Ovary (tissue), 9 donors: ENCODE measurements around the gene AGBL4. TPM values are rescaled to one million over a fixed set of nuclear protein-coding genes. Genes with fewer than 3 reads are reported as not detected.
"Not testable (repeated sequence)": the region's sequence is repeated elsewhere in the genome, so short reads cannot be mapped to it uniquely, and the experiment has no call there.

ENCODE experiments used
- DNase-seq, 5 donors: peaks; one replicate each; pipeline ENCODE4 v3.0.0-alpha.2; 2019 to 2020
- H3K27ac ChIP-seq, 2 donors: fragments of 200-600 bp; one replicate each; pipeline versions ENCODE4 v1.5.1 to v1.8.0; 2019 to 2022
- H3K27me3 ChIP-seq: fragments of 200-600 bp; one replicate; pipeline ENCODE4 v1.8.0; 2022
- H3K36me3 ChIP-seq: fragments of 200-600 bp; sonication (generic); one replicate; pipeline ENCODE4 v1.5.1; 2019
- H3K4me1 ChIP-seq: one replicate; pipeline ENCODE4 v1.8.1; 2013; ENCODE audit warnings: mild to moderate bottlenecking, moderate library complexity; ENCODE audit not compliant: insufficient read depth
- H3K4me3 ChIP-seq: fragments of 200-600 bp; sonication (generic); one replicate; pipeline ENCODE4 v1.5.1; 2017
- H3K9me3 ChIP-seq, 2 donors: fragments of 200-600 bp in 1 of 2; sonication (generic) in 1 of 2; one replicate each; pipeline versions ENCODE4 v1.5.1 to v1.8.1; 2013 to 2019; ENCODE audit warnings: mild to moderate bottlenecking in 1 of 2, moderate library complexity in 1 of 2
- CTCF ChIP-seq, 3 donors: fragments of 450-650 bp in 2 of 3; fragments of 200-600 bp in 1 of 3; IDR thresholded peaks; one replicate each; pipeline versions ENCODE4 v1.5.1 to v1.8.0; 2016 to 2022; ENCODE audit warnings: antibody characterized with exemption in 3 of 3, mild to moderate bottlenecking in 1 of 3
- EP300 ChIP-seq: sonication (generic); formaldehyde crosslinking; IDR thresholded peaks from one replicate; pipeline ENCODE4 v1.6.1; 2017; ENCODE audit warnings: antibody characterized with exemption
- POLR2A ChIP-seq: fragments of 450-650 bp; IDR thresholded peaks from one replicate; pipeline ENCODE4 v1.6.1; 2017; ENCODE audit warnings: antibody characterized with exemption, mild to moderate bottlenecking, moderate library complexity
- WGBS, 3 donors: extraction: QIAGEN DNeasy Blood & Tissue Kit in 1 of 3; methylation state at CpG; one replicate each; pipeline versions ENCODE4 v1.1.5 to v1.1.7; 2013 to 2017; 5-methylcytosine and 5-hydroxymethylcytosine counted together
- intact Hi-C, 4 donors: fragments of 100-400 bp; cut with DNase I; formaldehyde crosslinking; loops; one replicate each; pipeline versions ENCODE4 v1.11.0 to v1.15.1; 2022 to 2023
- polyA plus RNA-seq, 2 donors: library from polyadenylated mRNA; stranded (reverse); fragments of 200-250 nt in 1 of 2; fragments of 350-450 nt in 1 of 2; fragmentation: Illumina TruSeq in 1 of 2; extraction: RNeasy Lipid Tissue Mini Kit (QIAGEN cat#74804) in 1 of 2; gene quantifications; one replicate each; pipeline ENCODE4 v1.2.3, GENCODE V29; 2013 to 2014
- total RNA-seq, 7 donors: library from RNA; depleted of rRNA in 2 of 7; stranded (reverse); fragments of >200 nt in 2 of 7; fragmentation: NEBNext Ultra II Directional in 3 of 7; extraction: Animal tissue kit (Norgen Biotek cat#: 25700) in 3 of 7; gene quantifications; one replicate each; pipeline versions ENCODE4 v1.1.0 to v1.2.4, GENCODE V29; 2016 to 2023
- donor health status: DM: no; HTN: no; CAD: no; lungs with moderate emphysema.
- donor health status: DM: no; HTN: no; CAD: no.
- donor health status: Bipolar disorder and iron deficiency.
- donor health status: DM: yes; HTN: yes; CAD: no.
- donor health status: DM: no; HTN: no; CAD: no.
- donor health status: DM: yes; HTN: yes; CAD: no.

AGBL4 gene
- total and polyA plus RNA-seq, 9 donors: 0.15 to 6.2 (median 0.64) TPM

DNA sequence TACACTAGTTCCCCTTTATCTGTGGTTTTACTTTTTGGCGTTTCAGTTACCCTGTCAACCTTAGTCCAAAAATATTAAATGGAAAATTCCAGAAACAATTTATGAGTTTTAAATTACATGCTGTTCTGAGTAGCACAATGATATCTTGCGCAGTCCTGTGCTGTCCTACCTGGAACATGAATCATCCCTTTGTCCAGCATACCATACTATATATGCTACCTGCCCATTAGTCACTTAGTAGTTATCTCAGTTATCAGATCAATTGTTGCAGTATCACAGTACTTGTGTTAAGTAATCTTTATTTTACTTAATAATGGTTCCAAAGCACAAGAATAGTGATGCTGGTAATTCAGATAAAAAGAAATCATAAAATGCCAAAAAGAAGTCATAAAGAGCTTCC is 52.7 kb downstream of the AGBL4 start:
- Histone ChIP-seq H3K36me3 (no peaks in the 10 kb centered on the region), H3K4me3 (no peak overlapping the region), H3K27ac (no peak overlapping the region), H3K27me3 (no peaks in the 10 kb centered on the region), H3K9me3 (no peaks in the 10 kb centered on the region), H3K4me1 (no peaks in the 10 kb centered on the region)
- DNase-seq: no peak
- intact Hi-C loops: no loop called here
- TF ChIP-seq CTCF (IDR thresholded peaks at IDR 0.05): no peak
- no peak for TF ChIP-seq POLR2A
- TF ChIP-seq EP300: no peak
- 75 to 83% (median 79%) methylated on average over 2 of the region's 2 CpGs for WGBS, 3 donors

GRCh38 chr1:49951385-49951784 is 72.4 kb downstream of the AGBL4 start:
- Histone ChIP-seq H3K27ac (no peak overlapping the region), H3K4me3 (no peak overlapping the region), H3K9me3 (no peaks in the 10 kb centered on the region), H3K27me3 (no peaks in the 10 kb centered on the region), H3K36me3 (no peaks in the 10 kb centered on the region), H3K4me1 (no peaks in the 10 kb centered on the region)
- intact Hi-C loops: no loop called here
- DNase-seq: no peak
- 55 to 63% (median 60%) methylated on average over 3 of the region's 3 CpGs for WGBS, 3 donors
- TF ChIP-seq EP300 (no peak), POLR2A (no peak), CTCF (IDR thresholded peaks at IDR 0.05) (no peak)

GRCh38 chr1:49915301-49915700 is 108.5 kb downstream of the AGBL4 start:
- H3K4me1 ChIP-seq, H3K4me3 ChIP-seq, H3K27me3 ChIP-seq, H3K9me3 ChIP-seq, H3K36me3 ChIP-seq, intact Hi-C loops, H3K27ac ChIP-seq, DNase-seq: not testable (repeated sequence)
- WGBS, 3 donors: 79 to 89% (median 85%) methylated on average over 11 of the region's 11 CpGs

DNA sequence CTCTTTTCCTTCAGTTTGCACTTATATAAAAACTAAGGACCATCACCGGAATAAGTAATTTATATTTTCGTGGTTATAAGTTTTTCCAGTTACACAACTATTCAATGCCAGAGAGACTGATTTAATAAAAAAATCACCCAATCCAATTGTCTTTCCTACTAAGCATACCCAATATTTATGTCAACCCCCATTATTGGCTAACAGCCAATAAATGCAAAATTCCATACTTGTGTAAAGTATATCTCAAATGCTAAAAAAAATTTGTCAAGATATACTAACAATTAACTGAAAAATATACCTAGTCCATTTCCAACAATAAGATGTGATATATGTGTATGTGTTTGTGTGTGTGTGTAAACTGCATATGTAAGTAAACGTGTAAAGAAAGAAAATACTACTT is 117.4 kb downstream of the AGBL4 start:
- Histone ChIP-seq H3K4me3 (no peak overlapping the region), H3K27ac (no peak overlapping the region), H3K36me3 (no peaks in the 10 kb centered on the region), H3K4me1 (no peaks in the 10 kb centered on the region), H3K9me3 (no peaks in the 10 kb centered on the region), H3K27me3 (no peaks in the 10 kb centered on the region)
- TF ChIP-seq EP300 (no peak), POLR2A (no peak), CTCF (IDR thresholded peaks at IDR 0.05) (no peak)
- intact Hi-C loops: no loop called here
- DNase-seq: no peak
- WGBS, 3 donors: 76 to 83% (median 81%) methylated on average over 3 of the region's 3 CpGs

DNA sequence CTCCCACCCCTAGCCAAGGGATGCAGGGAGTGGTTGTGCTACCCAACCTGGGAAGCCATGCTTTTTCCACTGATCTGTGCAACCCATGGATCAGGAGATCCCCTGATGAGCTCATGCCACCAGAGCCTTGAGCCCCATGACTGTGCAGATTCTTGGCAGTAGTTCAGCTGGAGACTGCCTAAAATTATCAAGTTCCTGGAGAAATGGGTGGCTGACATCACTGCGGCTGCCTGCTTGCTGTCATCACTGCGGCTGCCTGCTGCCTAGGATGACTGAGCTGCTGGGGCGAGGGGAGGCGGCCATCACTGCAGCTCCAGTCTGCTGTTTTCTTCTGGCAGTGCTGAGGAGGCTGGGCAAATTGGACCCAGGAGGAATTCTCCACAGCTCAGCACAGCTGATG is 159.2 kb downstream of the AGBL4 start:
- Histone ChIP-seq H3K9me3 (no peaks in the 10 kb centered on the region), H3K27ac (no peak overlapping the region), H3K4me1 (no peaks in the 10 kb centered on the region), H3K36me3 (no peaks in the 10 kb centered on the region), H3K4me3 (no peak overlapping the region), H3K27me3 (no peaks in the 10 kb centered on the region)
- intact Hi-C loops: no loop called here
- no peak for DNase-seq
- WGBS, 3 donors: 66 to 88% (median 86%) methylated on average over 4 of the region's 4 CpGs
- no peak for TF ChIP-seq POLR2A
- no peak for TF ChIP-seq EP300
- TF ChIP-seq CTCF (IDR thresholded peaks at IDR 0.05): no peak
